H1 (cell line): ENCODE results near the gene NFATC1.

Source experiments
- CREB1 ChIP-seq: IDR thresholded peaks from 2 replicates; pipeline ENCODE4 v1.6.1; 2012; ENCODE audit warnings: inconsistent platforms
- KDM1A ChIP-seq: fragments of 200-600, 300-600 bp; sonication (generic); IDR thresholded peaks from 2 replicates; pipeline ENCODE4 v1.7.1; 2016; ENCODE audit warnings: mild to moderate bottlenecking, low read length, borderline replicate concordance
- SP1 ChIP-seq: IDR thresholded peaks from 2 replicates; pipeline ENCODE4 v1.6.1; 2011; ENCODE audit warnings: low read depth, low read length

- TF ChIP-seq SP1 (no peak), CREB1 (no peak), KDM1A (no peak)
These were observed 174.8 kb downstream of the NFATC1 start for GRCh38 chr18:79570266-79571201.
